A549 (cell line): Measurements from ENCODE around the gene MYO7A.

Source experiments
- ATOH8 ChIP-seq: fragments of 250-450 bp; sonication (Bioruptor Pico); IDR thresholded peaks from 2 replicates; pipeline ENCODE4 v1.5.0; 2020; ENCODE audit warnings: low read depth, mild to moderate bottlenecking, moderate library complexity
- CEBPB ChIP-seq, 2 experiments: fragments of >200 bp in 1 of 2; sonication (Bioruptor Twin) in 1 of 2; formaldehyde crosslinking in 1 of 2; IDR thresholded peaks; 2 replicates each; pipeline ENCODE4 v1.6.1; 2012 to 2016
- REST ChIP-seq: fragments of 200-600 bp; sonication (generic); IDR thresholded peaks from 2 replicates; pipeline ENCODE4 v1.6.1; 2016; ENCODE audit warnings: antibody characterized with exemption, mild to moderate bottlenecking, moderate library complexity
- RNF2 ChIP-seq: fragments of 200-600 bp; sonication (generic); IDR thresholded peaks from 2 replicates; pipeline ENCODE4 v1.6.1; 2016; ENCODE audit warnings: low read depth, mild to moderate bottlenecking, antibody characterized with exemption, moderate library complexity, borderline replicate concordance
- SREBF2 ChIP-seq: fragments of 450-650 bp; IDR thresholded peaks from 2 replicates; pipeline ENCODE4 v1.6.1; 2014; ENCODE audit warnings: mild to moderate bottlenecking, moderate library complexity
- TP53 ChIP-seq: fragments of 250-450 bp; sonication (Bioruptor Pico); IDR thresholded peaks from 2 replicates; pipeline ENCODE4 v1.5.0; 2021; ENCODE audit warnings: mild to moderate bottlenecking, moderate library complexity
- TF ChIP-seq, protein P1 (sequence below): fragments of >200 bp; sonication (Bioruptor Twin); formaldehyde crosslinking; IDR thresholded peaks from 3 replicates; pipeline ENCODE4 v1.5.1; 2016

GRCh38 chr11:77175021-77175842 is 47.2 kb downstream of the MYO7A start:
- TF ChIP-seq ATOH8 (no peak), CEBPB (IDR thresholded peaks at IDR 0.05) (no peak), REST (no peak), TP53 (CRISPR knock-in tag) (no peak), SREBF2 (no peak), RNF2 (no peak)
- TF ChIP-seq, protein P1, sequence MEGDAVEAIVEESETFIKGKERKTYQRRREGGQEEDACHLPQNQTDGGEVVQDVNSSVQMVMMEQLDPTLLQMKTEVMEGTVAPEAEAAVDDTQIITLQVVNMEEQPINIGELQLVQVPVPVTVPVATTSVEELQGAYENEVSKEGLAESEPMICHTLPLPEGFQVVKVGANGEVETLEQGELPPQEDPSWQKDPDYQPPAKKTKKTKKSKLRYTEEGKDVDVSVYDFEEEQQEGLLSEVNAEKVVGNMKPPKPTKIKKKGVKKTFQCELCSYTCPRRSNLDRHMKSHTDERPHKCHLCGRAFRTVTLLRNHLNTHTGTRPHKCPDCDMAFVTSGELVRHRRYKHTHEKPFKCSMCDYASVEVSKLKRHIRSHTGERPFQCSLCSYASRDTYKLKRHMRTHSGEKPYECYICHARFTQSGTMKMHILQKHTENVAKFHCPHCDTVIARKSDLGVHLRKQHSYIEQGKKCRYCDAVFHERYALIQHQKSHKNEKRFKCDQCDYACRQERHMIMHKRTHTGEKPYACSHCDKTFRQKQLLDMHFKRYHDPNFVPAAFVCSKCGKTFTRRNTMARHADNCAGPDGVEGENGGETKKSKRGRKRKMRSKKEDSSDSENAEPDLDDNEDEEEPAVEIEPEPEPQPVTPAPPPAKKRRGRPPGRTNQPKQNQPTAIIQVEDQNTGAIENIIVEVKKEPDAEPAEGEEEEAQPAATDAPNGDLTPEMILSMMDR: no peak
